HG03439 (cell line): ENCODE measurements around the gene ALDH18A1.

Experiments used
- ATAC-seq: cut with Tn5 transposase; IDR thresholded peaks from one replicate; pipeline ENCODE4 v1.9.1; 2021; ENCODE audit warnings: mild to moderate bottlenecking, moderate library complexity; ENCODE audit not compliant: unreplicated experiment

The ALDH18A1 gene

DNA sequence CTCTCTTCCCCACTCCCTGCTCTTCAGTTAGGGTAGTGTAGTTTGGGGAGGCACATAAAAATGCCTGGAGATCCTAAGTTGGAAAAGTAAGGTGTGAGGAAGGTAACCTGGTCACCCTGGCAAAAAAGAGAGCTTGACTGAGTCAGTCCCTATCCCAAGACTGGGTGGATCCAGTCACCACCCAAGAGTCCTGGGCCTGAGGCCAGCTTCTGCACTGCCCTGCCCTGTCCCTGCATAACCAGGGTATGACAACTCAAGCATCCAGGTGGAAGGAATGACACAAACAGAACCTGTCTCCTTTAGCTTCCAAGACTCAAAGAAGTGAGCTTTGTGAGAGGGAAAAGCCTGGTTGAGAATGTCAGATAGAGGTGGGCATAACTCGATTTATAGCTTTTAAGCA lies 68.5 kb downstream of the ALDH18A1 start:
- ATAC-seq: no peak

DNA sequence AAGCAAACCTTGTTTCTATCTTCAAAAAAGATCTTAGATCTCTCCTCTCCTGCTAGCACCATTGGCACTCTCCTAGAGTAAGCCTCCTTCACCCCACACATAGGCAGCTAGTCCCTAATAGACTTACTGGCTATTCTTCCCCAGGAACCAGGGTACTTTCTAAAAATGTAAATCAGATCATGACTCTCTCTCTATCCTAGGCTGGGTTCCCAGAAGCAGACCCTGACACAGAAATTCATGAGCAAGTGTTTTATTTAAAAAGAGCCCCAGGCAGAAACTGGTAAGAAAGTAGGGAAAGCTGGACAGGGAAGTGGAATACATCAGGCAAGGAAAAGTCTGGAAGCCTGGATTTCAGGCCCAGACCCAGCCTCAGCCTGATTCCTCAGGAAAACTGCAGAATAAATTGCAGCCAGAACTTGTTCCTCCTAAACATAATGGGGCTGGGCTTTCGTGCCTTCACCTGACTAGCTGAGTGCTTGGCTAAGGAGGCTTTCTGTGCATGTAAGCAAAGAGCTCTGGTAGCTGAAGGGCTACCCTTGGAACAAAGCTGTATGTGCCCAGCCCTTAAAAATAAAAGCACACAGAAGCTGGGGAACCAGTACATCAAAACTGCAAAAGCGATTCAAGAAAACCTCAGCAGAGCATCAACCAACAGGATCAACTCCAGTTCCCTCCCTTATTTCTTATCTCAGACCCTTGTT lies 76.5 kb downstream of the ALDH18A1 start:
- ATAC-seq: no peak

DNA sequence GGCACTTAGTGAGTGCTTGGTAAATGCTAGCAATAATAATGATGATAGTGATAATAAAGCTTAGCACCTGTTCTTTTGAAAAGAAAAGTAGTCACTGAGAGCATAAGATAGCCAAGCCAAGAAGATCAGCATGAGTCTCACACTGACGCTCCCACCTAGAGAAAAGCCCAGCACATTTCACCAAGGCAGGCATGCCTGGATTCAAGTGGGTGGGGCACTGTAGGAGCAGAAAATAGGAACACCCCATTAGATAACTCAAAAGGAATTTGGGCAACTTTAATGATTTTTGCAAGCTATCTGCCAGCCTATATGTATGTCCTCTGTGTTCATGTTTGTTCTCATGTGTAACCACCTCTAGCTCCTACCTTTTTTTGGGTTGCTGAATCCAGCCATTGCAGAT lies 77.2 kb downstream of the ALDH18A1 start:
- no peak for ATAC-seq

DNA sequence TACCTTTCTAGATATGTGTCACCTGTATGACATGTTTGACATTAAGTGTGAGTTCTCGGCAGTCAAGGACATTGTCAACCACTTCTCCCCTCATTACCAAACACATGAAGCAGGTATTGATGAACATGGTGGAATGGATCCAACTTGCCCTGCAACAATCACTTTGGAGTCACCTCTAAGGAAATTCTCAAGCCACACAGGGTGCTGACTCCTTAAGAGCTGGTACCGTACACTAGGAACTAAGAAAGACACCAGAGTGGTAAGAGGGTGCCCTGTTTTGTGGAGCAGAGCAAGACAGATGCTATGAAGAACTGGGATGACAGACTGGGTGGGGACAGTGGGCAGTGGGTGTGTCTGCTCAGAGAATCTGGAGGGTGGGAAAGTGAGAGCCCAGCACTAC lies 77.9 kb downstream of the ALDH18A1 start:
- ATAC-seq: no peak

DNA sequence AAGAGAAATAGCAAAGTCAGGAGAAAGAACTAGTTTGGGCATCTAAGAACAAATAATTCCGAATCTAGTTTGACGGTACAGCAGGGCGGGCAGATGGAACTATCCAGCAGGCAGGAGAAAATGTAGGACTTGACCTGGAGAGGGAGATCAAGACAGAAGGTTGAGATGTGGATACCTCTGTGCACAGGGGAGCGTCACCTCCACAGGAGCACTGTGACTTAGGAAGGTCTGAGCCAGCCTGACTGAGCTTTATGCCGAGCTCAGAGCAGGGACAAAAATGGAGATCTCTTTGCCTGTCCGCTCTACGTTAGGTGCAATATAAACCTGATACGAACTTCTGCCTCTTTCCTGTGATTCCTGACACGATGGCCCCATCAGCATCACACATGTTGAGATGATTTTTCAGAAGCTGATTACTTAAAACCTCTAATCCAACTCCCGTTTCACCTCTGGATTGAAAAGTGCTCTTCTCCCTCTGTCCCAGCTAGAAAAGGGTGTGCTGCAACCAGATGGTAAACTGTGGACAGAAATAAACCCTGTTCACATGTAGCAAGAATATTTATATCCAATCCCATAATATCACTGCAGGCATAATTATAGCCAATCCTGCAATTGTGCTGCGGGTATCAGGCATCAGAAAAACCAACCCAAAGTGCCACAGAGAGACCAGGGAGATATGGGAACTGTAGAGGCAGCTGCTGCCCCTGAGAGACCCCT lies 81.7 kb downstream of the ALDH18A1 start:
- ATAC-seq: no peak

DNA sequence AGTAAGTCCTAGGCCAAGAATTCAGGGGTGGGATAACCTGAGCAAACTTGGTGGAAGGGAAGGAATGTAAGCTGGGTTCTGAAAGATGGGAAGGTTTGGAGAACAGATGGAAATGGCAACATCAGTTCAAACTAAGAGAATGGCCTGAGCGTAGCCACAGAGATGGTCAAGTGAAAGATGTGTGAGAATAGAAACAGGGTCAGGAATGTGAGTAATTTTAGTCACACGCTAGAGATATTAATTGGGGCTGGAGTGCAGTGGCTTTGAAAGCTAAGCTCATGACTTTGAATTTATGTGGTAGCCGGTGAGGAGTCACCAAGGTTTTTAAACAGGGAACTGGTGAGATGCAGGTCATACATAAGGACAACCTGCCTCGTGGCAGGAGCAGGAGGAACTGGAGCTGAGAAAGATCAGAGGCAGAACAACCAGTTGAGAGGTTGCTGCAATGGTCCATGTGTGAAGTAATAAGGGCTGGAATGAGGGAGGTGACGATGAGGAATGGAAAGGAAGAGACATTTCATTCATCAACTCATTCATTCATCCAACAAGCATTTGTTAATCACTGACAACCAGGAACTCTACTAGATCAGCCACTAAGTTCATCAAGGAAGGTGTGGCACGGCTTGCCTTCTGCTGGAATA lies 82.4 kb downstream of the ALDH18A1 start:
- ATAC-seq: no peak

DNA sequence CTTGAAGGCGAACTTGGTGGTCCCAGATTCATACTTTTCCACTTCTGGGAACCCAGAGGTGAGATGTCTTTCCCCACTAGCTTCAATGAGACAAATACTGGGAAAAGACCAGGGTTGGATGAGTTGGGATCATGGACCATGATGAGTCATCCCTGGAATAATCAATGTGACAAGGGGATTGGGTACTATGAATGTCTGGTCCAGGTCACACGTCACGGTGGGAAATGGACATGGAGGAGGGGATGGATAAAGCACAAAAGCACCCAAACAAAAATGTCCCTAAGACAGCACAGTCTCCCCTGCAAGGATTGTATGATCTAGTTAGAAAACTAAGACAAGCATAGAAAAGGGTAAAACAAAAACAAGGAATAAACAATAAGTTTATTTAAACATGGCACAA lies 83.0 kb downstream of the ALDH18A1 start:
- ATAC-seq: no peak

DNA sequence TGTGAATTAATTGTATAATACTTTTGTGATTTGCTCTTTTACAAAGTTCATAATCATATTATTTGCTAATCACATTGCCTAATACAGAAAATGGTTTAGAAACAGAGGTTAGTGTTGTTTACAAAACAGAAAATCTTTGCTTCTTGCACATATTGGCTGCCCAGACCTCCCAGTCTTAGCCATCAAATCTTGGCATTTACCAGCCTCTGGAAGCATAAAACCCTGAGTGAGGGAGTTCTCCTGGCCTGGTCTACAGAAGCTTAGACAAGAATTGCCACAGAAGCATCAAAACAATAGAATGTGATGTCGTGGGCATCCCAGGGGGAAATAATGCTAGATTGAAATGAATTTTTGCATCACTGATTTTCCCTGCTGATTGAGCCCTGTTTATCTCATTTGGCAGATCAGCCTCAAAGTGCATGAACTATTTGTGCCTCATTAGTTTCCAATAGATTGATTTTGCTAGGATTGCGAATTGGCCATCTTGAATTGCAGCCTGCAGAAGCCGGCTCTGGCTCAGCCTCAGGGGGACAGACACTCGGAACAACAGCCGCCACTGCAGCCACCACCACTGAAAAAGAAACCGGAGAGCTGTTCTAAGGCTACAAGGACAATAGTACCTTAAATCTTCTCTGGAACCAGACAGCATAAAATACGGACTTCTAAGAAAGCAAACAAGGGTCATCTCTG lies 84.2 kb downstream of the ALDH18A1 start:
- no peak for ATAC-seq

DNA sequence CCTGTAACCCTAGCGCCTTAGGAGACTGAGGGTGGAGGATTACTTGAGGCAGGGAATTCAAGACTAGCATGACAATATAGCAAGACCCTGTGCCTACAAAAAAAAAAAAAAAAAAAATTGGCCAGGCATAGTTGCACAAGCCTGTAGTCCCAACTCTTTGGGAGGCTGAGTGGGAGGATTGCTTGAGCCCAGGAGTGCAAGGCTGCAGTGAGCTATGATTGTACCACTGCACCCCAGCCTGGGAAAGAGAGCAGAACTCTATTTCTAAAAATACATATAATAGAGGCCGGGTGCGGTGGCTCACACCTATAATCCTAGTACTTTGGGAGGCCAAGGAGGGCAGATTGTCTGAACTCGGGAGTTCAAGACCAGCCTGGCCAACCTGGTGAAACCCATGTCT lies 85.1 kb downstream of the ALDH18A1 start:
- no peak for ATAC-seq

DNA sequence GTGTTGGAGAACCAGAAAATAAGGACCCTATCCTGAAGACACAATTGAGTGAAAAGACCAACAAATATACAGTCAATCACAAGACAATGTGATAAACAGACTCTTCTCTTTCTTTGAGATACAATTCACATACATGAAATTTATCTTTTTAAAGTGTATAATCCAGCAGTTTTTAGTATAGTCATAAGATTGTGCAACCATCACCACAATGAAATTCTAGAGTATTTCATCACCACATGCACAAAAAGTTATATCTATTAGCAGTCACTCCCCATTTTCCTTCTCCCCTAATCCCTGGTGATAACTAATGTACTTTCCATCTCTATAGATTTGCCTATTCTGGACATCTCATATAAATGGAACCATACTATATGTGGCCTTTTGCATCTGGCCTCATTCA lies 87.1 kb downstream of the ALDH18A1 start:
- ATAC-seq: no peak

DNA sequence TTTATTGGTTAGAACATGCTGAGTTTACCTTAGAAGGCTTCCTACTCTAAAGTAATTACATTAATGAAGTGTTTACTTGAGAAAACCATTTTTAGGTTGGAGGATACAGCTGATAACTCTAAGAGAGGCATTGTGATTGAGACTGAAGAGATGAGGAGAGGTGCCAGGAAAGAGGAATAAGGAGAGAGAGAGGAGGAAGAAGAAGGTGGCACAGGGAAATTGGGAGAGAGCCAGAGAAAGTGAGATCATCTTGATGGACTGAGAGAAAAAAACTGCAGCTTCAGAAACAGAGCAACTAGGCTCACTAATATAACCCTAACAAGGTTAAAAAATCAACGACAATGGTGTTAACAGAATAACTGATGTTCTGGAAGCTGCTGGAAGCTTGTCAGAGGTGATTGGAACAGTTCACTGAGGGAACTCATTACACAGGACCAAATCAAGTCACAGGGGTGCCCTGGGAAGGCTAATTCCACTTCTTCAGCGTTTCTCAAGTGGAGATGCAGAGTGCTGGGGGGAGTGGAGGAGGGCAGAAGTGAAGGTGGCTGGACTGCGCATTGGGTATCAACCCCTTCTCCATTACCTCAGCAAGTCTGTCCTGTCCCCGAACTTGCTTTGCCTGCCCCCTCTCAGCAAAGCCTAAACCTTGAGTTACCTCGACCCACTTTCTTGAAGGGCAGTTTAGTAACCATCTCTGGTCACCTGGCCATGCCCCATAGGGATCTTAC lies 88.4 kb downstream of the ALDH18A1 start:
- ATAC-seq: no peak

DNA sequence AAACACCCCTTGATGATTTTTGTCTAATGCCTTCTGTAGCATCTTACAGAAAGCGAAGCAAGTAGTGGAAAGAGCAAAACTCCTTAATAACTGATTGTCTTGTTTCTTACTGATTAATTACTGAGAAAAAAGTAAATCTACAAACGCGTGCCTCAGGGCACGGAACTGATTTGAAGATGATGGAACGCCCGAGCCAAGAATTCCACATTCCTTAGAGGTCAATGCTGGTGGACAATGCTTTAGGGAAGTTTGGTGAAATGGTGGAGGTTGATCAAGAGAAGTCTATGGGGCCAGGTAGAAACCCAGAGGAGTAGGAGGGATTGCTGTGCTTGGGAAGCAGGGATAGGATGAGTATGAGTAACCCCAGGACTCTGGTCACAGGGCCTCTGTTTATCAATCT lies 90.4 kb downstream of the ALDH18A1 start:
- no peak for ATAC-seq

DNA sequence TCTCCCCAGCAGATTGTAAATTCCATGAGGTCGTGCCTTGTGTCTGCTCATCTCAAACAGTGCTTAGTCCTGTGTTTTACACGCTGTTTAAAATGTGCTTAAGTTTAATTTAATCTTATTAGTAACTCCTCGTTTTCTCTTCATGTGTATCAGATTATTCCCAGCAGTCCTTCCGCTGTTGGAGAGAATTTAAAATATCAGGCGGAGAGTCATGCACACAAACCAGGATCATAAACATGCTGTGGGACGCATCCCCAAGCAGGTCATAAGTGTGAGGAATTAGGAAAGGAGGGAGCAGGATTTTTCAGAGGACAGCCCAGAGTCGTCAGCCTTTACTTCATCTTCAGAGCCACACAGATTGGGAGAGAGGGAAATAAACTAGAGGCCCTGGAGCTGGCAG lies 91.2 kb downstream of the ALDH18A1 start:
- ATAC-seq: no peak

DNA sequence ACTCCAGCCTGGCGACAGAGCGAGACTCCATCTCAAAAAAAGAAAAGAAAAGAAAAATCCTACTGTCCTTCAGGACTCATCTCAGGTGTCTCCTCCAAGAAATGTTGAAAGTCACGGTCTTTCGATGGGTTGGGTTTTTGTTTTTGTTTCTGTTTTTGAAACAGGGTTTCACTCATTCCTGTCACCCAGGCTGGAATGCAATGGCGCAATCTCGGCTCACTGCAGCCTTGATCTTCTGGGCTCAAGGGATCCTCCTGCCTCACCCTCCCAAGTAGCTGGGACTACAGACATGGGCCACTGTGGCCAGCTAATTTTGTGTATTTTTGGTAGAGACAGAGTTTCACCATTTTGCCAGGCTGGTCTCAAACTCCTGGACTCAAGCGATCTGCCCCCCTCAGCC lies 92.2 kb downstream of the ALDH18A1 start:
- ATAC-seq: no peak

DNA sequence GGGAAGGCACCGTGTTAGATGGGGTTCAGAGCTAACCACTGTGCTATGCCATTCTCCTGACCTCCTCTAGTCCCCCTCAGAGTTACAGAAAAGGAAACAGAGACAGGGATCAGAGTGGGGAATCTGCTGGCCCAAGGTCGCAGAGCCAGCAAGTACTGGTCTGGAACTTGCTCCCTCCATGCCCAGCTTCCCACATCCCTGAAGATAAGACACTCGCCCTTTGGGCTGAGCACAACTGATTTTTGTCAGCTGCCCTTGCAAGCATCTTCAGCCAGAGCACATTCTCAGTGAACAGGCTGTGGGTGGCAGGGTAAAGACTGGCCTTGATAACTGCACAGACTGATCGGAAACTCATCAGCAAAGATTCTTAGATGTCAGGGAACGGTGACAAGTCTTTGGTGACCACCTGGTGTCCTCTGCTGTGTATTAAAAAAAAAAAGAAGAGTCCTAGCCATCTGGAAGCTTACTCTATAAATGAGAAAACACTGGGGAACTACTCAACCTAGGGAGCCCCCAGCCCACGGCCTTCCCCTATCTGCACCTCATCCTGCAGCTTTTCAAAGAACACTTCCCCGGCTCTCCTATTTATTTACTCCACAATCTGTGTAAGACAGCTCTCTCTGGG lies 94.1 kb downstream of the ALDH18A1 start:
- ATAC-seq: no peak

DNA sequence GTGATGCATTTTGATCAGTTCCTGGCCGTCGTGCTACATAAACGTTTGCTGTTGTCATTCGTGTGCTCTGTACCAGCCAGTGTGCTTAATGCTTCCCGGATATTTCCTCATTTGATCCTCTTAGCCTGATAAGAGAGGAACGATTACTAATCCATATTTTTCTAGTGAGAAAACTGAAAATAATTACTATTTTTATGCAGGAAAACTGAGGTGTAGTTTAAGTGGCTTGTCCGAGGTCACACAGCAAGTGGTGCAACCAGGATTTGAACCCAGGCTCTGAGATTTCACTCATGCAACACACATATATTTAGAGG lies 94.7 kb downstream of the ALDH18A1 start:
- ATAC-seq: no peak

DNA sequence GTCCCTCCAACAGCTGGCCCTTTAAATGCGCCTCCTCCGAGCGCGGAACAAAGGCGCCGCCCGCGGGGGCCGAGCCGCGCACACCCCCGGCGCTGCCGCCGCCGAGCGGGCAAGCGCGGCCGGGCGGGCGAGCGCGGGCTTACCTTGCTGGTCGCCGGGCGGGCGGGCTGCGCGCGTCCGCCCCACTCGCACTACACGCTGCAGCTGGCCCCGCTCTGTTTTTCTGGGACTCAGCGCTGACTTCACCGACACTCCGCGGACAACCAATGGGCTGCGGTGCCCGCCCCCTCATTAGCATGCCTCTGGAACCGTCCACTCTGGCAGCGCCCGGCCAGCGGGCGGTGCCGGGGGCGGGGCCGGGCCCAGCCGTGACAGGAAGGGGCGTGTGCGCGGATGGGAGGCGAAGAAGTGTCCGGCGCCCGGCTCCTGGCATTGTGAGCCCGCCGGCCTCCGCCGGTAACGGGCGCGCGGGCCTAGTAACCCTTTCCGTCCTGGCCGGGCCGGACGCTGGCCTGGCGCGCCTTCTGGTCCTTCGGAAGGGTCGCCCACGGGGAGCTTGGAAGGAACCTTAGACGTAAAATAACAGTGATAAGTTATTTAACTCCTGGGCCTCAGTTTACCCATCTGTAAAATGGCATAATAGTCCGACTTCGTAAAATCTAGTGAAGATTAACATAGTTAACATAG lies 95.2 kb downstream of the ALDH18A1 start, which contains the start of gene SORBS1:
Gene SORBS1 (minus strand): TSS at position 195 of the 687 bp plus-strand sequence. CDS start 120,236 bp downstream, outside the sequence.
- ATAC-seq: peak; percentile 100

DNA sequence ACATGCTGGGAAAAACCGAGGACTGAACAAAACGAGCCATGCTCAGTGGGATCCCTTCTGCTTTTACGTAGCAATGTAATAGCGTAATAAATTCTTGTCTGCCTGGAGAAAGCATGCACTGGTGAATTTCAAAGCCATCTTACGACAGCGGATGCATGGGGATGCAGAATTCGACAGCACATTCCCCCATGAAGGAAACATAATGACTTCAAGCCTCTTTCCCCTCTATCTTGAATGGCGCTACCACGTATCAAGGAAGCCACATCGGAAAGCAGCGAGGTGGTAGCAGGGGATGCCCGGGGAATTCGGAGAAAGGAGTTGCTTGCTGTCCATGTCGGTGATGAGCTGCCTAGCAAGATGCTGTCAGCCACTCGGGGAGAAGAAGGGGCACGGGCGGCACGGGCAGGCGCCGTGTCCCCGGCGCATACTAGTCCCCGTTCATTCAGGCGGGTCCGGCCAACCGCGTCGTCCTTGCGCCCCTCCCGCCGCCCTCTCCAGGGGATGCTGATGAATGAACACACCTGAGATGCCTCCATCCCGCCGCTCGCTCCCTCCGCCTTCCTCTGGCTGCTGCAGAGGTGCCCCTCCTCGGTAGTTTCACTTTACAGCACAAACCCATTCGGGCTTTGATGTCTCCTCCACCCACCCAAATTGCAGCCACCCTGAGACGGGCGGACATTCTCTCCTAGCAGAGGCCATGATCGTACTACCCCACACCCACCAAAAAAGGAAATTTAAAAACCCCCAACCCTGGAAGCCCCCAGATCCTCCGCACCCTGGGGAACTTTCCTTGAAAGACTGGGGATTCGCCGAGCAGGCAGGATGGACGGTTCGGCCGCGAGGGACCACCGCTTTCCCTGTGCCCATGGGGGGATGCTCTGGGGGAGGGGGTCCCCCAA lies 96.0 kb downstream of the ALDH18A1 start:
- ATAC-seq: peak; percentile 7

DNA sequence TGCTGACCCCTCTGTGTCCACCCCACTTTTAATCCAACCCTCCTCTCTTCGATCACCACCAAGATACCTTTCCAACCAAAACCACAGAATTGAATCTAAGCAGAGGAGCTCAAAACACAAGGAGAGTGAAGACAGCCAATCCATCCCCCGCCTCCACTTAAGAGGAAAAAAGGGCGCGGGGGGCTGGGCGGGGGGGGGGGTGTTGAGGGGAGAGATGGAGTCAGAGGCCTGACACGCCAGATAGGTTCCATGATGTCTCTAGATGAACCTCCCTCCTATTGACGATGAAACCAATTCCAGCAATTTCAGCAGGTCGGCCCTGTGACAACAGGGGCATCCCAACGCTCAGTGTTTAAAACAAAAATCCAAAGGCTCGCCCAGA lies 96.6 kb downstream of the ALDH18A1 start:
- no peak for ATAC-seq
